A549 treated with ZK216348 at 1 μM for 4 hours (cell line): ENCODE measurements around the gene CCNL2. TPM values are rescaled to one million over a fixed set of nuclear protein-coding genes. Genes with fewer than 3 reads are reported as not detected.

Experiments
- total RNA-seq: library from RNA; stranded (reverse); fragments of 200-300 nt; extraction: Qiagen RNA extraction; gene quantifications from 5 replicates; pipeline ENCODE4 v1.2.3, GENCODE V29; 2022; ENCODE audit warnings: low read depth

The CCNL2 gene
- 38.3 to 62.7 TPM (median 53.1 TPM) in 5 replicates for total RNA-seq

GRCh38 chr1:1399187-1399871, at the start of gene CCNL2:
CCNL2 (minus strand) TSS chr1:1399335; CDS start chr1:1399306, 29 bp downstream.

GRCh38 chr1:1435106-1435903, 36.2 kb upstream of the CCNL2 start, which contains the start of gene VWA1:
VWA1 (plus strand) TSS chr1:1435690; CDS start chr1:1435749, 59 bp downstream.

GRCh38 chr1:1421147-1421906, 22.2 kb upstream of the CCNL2 start, which contains the start of gene ANKRD65:
ANKRD65 (minus strand) TSS chr1:1421276; CDS start chr1:1421005, 271 bp downstream.

GRCh38 chr1:1406821-1407635, 7.9 kb upstream of the CCNL2 start, which contains the start of gene MRPL20:
MRPL20 (minus strand) TSS chr1:1407293; CDS start chr1:1407217, 76 bp downstream.

GRCh38 chr1:1374929-1375662, 24.0 kb downstream of the CCNL2 start, which contains the start of gene AURKAIP1:
AURKAIP1 (minus strand) TSS chr1:1375207; CDS start chr1:1374756, 451 bp downstream.

GRCh38 chr1:1358433-1359271, 40.5 kb downstream of the CCNL2 start, which contains the start of gene MXRA8:
MXRA8 (minus strand) TSS chr1:1358555; CDS start chr1:1358504, 51 bp downstream.

GRCh38 chr1:1349256-1350012, 49.7 kb downstream of the CCNL2 start, which contains the start of gene DVL1:
DVL1 (minus strand) TSS chr1:1349418; CDS start chr1:1349065, 353 bp downstream.

Other genes with a start within 250 kb of the CCNL2 start
- not detected in 5 replicates for gene TTLL10, start 225.5 kb downstream of the CCNL2 start, total RNA-seq
- gene TNFRSF18, start 192.7 kb downstream of the CCNL2 start, total RNA-seq, result 0.35 TPM in 1 of 5 replicates, not detected in the others
- 0.20 to 0.23 TPM in 2 of 5 replicates, not detected in the others for gene TNFRSF4, start 185.2 kb downstream of the CCNL2 start, total RNA-seq
- gene SDF4, start 167.3 kb downstream of the CCNL2 start, total RNA-seq, result 84.0 to 148 TPM (median 137 TPM) in 5 replicates
- gene B3GALT6, start 167.1 kb downstream of the CCNL2 start, total RNA-seq, result 8.9 to 24.1 TPM (median 21.8 TPM) in 5 replicates
- 1.2 to 2.6 TPM (median 2.0 TPM) in 4 of 5 replicates, not detected in the other for gene C1QTNF12, start 152.6 kb downstream of the CCNL2 start, total RNA-seq
- 38.1 to 48.8 TPM (median 48.1 TPM) in 5 replicates for gene UBE2J2, start 125.5 kb downstream of the CCNL2 start, total RNA-seq
- 0.88 to 1.5 TPM (median 1.2 TPM) in 5 replicates for gene SCNN1D, start 118.9 kb downstream of the CCNL2 start, total RNA-seq
- gene ACAP3, start 91.4 kb downstream of the CCNL2 start, total RNA-seq, result 5.3 to 22.8 TPM (median 18.9 TPM) in 5 replicates
- gene PUSL1, start 90.7 kb downstream of the CCNL2 start, total RNA-seq, result 13.1 to 28.9 TPM (median 26.2 TPM) in 5 replicates
- 45.7 to 67.6 TPM (median 59.0 TPM) in 5 replicates for gene INTS11, start 74.7 kb downstream of the CCNL2 start, total RNA-seq
- 11.2 to 23.6 TPM (median 21.2 TPM) in 5 replicates for gene CPTP, start 74.5 kb downstream of the CCNL2 start, total RNA-seq
- gene TAS1R3, start 68.1 kb downstream of the CCNL2 start, total RNA-seq, result 0.08 to 0.20 TPM (median 0.12 TPM) in 5 replicates
- gene DVL1, start 49.9 kb downstream of the CCNL2 start, total RNA-seq, result 31.3 to 89.3 TPM (median 77.1 TPM) in 5 replicates
- gene MXRA8, start 40.8 kb downstream of the CCNL2 start, total RNA-seq, result 0.15 to 0.29 TPM in 2 of 5 replicates, not detected in the others
- 90.7 to 179 TPM (median 167 TPM) in 5 replicates for gene AURKAIP1, start 24.1 kb downstream of the CCNL2 start, total RNA-seq
- gene MRPL20, start 8.0 kb upstream of the CCNL2 start, total RNA-seq, result 122 to 156 TPM (median 133 TPM) in 5 replicates
- 0.07 to 0.23 TPM in 2 of 5 replicates, not detected in the others for gene ANKRD65, start 21.9 kb upstream of the CCNL2 start, total RNA-seq
- 5.3 to 18.2 TPM (median 15.0 TPM) in 5 replicates for gene VWA1, start 36.4 kb upstream of the CCNL2 start, total RNA-seq
- gene ATAD3C, start 50.4 kb upstream of the CCNL2 start, total RNA-seq, result not detected in 5 replicates
- gene ATAD3B, start 72.4 kb upstream of the CCNL2 start, total RNA-seq, result 1.6 to 3.6 TPM (median 3.0 TPM) in 5 replicates
- gene ATAD3A, start 112.8 kb upstream of the CCNL2 start, total RNA-seq, result 24.3 to 40.3 TPM (median 39.2 TPM) in 5 replicates
- gene TMEM240, start 141.3 kb upstream of the CCNL2 start, total RNA-seq, result 0.37 to 0.68 TPM (median 0.48 TPM) in 4 of 5 replicates, not detected in the other
- 95.6 to 113 TPM (median 112 TPM) in 5 replicates for gene SSU72, start 175.5 kb upstream of the CCNL2 start, total RNA-seq
- gene FNDC10, start 200.8 kb upstream of the CCNL2 start, total RNA-seq, result 3.9 to 9.9 TPM (median 8.5 TPM) in 5 replicates
- gene MIB2, start 216.2 kb upstream of the CCNL2 start, total RNA-seq, result 6.8 to 24.6 TPM (median 19.7 TPM) in 5 replicates
- gene MMP23B, start 232.8 kb upstream of the CCNL2 start, total RNA-seq, result 0.39 to 1.5 TPM (median 0.92 TPM) in 4 of 5 replicates, not detected in the other